ENCODE results near the gene MGST3. TPM values are rescaled to one million over a fixed set of nuclear protein-coding genes. Genes with fewer than 3 reads are reported as not detected.

The MGST3 gene
- total and polyA plus RNA-seq, 2 of the 13 experiments (the other 11 are each of a cell fraction or from before 2014, with no cell fraction given) = 59.7 to 61.2 TPM

DNA sequence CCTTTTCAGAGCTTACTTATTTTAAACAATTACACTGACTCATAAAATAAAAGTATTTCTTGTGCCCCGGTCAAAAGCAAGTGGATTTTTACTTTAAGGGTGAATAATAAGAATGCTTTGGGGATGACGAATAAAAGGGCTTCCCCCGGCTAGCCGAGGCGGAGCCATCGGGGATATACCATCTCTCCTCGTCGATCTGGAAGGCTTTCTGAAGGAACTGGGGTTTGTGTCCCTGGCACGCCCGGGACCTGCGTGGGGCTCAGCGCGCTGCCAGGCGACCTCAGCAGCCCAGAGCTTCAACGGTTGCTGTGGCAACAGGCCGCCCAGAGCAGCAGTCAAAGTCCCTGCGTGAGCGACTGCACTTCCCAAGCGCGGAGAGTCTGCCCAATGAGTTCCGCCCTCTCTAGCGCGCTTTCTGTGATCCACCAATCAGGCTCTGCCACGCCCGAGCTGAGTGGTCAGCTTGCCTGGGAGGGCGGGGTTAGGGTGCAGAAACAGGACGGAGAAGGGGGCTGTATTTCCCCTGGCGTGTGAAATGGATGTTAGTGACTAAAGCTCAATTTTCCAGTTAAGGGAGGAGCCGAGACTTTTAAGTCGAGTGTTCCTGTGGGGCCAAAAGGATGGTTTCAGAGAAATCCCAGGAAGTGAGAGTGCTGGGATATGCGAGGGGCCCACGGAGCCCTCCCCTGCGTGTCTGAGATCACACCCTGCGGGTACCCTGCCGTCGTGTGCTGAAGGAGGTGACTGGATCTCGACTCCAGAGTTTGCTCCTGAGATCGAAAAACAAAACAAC, 33.0 kb upstream of the MGST3 start (continued):
- TF ChIP-seq, protein P1, sequence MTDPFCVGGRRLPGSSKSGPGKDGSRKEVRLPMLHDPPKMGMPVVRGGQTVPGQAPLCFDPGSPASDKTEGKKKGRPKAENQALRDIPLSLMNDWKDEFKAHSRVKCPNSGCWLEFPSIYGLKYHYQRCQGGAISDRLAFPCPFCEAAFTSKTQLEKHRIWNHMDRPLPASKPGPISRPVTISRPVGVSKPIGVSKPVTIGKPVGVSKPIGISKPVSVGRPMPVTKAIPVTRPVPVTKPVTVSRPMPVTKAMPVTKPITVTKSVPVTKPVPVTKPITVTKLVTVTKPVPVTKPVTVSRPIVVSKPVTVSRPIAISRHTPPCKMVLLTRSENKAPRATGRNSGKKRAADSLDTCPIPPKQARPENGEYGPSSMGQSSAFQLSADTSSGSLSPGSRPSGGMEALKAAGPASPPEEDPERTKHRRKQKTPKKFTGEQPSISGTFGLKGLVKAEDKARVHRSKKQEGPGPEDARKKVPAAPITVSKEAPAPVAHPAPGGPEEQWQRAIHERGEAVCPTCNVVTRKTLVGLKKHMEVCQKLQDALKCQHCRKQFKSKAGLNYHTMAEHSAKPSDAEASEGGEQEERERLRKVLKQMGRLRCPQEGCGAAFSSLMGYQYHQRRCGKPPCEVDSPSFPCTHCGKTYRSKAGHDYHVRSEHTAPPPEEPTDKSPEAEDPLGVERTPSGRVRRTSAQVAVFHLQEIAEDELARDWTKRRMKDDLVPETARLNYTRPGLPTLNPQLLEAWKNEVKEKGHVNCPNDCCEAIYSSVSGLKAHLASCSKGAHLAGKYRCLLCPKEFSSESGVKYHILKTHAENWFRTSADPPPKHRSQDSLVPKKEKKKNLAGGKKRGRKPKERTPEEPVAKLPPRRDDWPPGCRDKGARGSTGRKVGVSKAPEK (CRISPR knock-in tag; IDR thresholded peaks at IDR 0.05; ENCODE audit: borderline replicate concordance) = 0 out of 2 replicates have a peak, but pooled peaks have one; percentile 66
- peak; percentile 34; the same call in 1 of the 2 replicates for TF ChIP-seq MTA1 (CRISPR knock-in tag; IDR thresholded peaks at IDR 0.05; ENCODE audit: borderline replicate concordance)
- 0 out of 2 replicates have a peak, but pooled peaks have one; percentile 47 for TF ChIP-seq MEIS1 (CRISPR knock-in tag; IDR thresholded peaks at IDR 0.05; ENCODE audit: borderline replicate concordance)
- peak; percentile 61 for TF ChIP-seq SRSF1 (optimal IDR thresholded peaks at IDR 0.05; ENCODE audit: low read depth, low read length)
- peak; percentile 78 for TF ChIP-seq HDAC1 (CRISPR knock-in tag; IDR thresholded peaks at IDR 0.05)
- no peak for TF ChIP-seq ZFX (CRISPR knock-in tag; IDR thresholded peaks at IDR 0.05; ENCODE audit: low read depth)
- TF ChIP-seq CREM (IDR thresholded peaks at IDR 0.05) = peak; percentile 59
- no peak for TF ChIP-seq CREM (CRISPR knock-in tag; IDR thresholded peaks at IDR 0.05)
- TF ChIP-seq PHF20 (CRISPR knock-in tag; IDR thresholded peaks at IDR 0.05) = 0 out of 2 replicates have a peak, but pooled peaks have one; percentile 17
- no peak for TF ChIP-seq ISX (CRISPR knock-in tag; conservative IDR thresholded peaks at IDR 0.05)
- TF ChIP-seq NFKB2 (CRISPR knock-in tag; IDR thresholded peaks at IDR 0.05; ENCODE audit: borderline replicate concordance) = peak; percentile 52; the same call in 1 of the 2 replicates
- TF ChIP-seq ZNF34 (CRISPR knock-in tag; IDR thresholded peaks at IDR 0.05; ENCODE audit: borderline replicate concordance) = no peak
- TF ChIP-seq, protein P2, sequence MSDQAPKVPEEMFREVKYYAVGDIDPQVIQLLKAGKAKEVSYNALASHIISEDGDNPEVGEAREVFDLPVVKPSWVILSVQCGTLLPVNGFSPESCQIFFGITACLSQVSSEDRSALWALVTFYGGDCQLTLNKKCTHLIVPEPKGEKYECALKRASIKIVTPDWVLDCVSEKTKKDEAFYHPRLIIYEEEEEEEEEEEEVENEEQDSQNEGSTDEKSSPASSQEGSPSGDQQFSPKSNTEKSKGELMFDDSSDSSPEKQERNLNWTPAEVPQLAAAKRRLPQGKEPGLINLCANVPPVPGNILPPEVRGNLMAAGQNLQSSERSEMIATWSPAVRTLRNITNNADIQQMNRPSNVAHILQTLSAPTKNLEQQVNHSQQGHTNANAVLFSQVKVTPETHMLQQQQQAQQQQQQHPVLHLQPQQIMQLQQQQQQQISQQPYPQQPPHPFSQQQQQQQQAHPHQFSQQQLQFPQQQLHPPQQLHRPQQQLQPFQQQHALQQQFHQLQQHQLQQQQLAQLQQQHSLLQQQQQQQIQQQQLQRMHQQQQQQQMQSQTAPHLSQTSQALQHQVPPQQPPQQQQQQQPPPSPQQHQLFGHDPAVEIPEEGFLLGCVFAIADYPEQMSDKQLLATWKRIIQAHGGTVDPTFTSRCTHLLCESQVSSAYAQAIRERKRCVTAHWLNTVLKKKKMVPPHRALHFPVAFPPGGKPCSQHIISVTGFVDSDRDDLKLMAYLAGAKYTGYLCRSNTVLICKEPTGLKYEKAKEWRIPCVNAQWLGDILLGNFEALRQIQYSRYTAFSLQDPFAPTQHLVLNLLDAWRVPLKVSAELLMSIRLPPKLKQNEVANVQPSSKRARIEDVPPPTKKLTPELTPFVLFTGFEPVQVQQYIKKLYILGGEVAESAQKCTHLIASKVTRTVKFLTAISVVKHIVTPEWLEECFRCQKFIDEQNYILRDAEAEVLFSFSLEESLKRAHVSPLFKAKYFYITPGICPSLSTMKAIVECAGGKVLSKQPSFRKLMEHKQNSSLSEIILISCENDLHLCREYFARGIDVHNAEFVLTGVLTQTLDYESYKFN (CRISPR knock-in tag; conservative IDR thresholded peaks at IDR 0.05) = 0 out of 2 replicates have a peak, but pooled peaks have one; percentile 19
- peak; percentile 95 for TF ChIP-seq RFX3 (CRISPR knock-in tag; IDR thresholded peaks at IDR 0.05)
- no peak for TF ChIP-seq CCDC6 (CRISPR knock-in tag; IDR thresholded peaks at IDR 0.05)
- no peak for TF ChIP-seq SIX1 (CRISPR knock-in tag; IDR thresholded peaks at IDR 0.05; ENCODE audit: borderline replicate concordance)
- TF ChIP-seq TOPORS (CRISPR knock-in tag; IDR thresholded peaks at IDR 0.05) = no peak
- peak; percentile 46; the same call in 1 of the 2 replicates for TF ChIP-seq IRF2 (CRISPR knock-in tag; IDR thresholded peaks at IDR 0.05)
- no peak for TF ChIP-seq ZNF660 (CRISPR knock-in tag; IDR thresholded peaks at IDR 0.05; ENCODE audit: borderline replicate concordance, low read depth)
- no peak for TF ChIP-seq ZNF230 (CRISPR knock-in tag; IDR thresholded peaks at IDR 0.05)
- TF ChIP-seq, protein P3, sequence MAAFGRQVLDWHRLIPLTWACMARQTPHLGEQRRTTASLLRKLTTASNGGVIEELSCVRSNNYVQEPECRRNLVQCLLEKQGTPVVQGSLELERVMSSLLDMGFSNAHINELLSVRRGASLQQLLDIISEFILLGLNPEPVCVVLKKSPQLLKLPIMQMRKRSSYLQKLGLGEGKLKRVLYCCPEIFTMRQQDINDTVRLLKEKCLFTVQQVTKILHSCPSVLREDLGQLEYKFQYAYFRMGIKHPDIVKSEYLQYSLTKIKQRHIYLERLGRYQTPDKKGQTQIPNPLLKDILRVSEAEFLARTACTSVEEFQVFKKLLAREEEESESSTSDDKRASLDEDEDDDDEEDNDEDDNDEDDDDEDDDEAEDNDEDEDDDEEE (CRISPR knock-in tag; IDR thresholded peaks at IDR 0.05) = no peak
- TF ChIP-seq ZNF431 (CRISPR knock-in tag; IDR thresholded peaks at IDR 0.05; ENCODE audit: borderline replicate concordance, low read depth) = peak; percentile 46; the same call in 1 of the 2 replicates
